DOHH2 (cell line): ENCODE results near the gene TNS2.

Experiments used
- H3F3A ChIP-seq: fragments of 200-600 bp; sonication (generic), shearing (Covaris generic); 2 replicates; pipeline ENCODE4 v1.6.0; 2016; ENCODE audit warnings: antibody characterized with exemption, mild to moderate bottlenecking; ENCODE audit not compliant: control insufficient read depth, insufficient read depth
- H3K27ac ChIP-seq: fragments of 200-600 bp; sonication (generic); 2 replicates; pipeline ENCODE4 v1.5.1; 2014; ENCODE audit warnings: low read depth, mild to moderate bottlenecking, low read length, moderate library complexity
- H3K27me3 ChIP-seq: fragments of 200-600 bp; sonication (generic); 2 replicates; pipeline ENCODE4 v1.6.1; 2014; ENCODE audit warnings: mild to moderate bottlenecking, low read length, mixed read lengths; ENCODE audit not compliant: control insufficient read depth
- H3K36me3 ChIP-seq: fragments of 200-600 bp; sonication (generic); 2 replicates; pipeline ENCODE4 v1.6.1; 2014; ENCODE audit warnings: mild to moderate bottlenecking, low read length, moderate library complexity, mixed read lengths; ENCODE audit not compliant: control insufficient read depth
- H3K4me1 ChIP-seq: fragments of 200-600 bp; sonication (generic); 2 replicates; pipeline ENCODE4 v1.6.1; 2014; ENCODE audit warnings: mild to moderate bottlenecking, low read length, mixed read lengths; ENCODE audit not compliant: control insufficient read depth
- H3K4me2 ChIP-seq: fragments of 200-600 bp; sonication (generic); 2 replicates; pipeline ENCODE4 v1.6.0; 2014; ENCODE audit warnings: mild to moderate bottlenecking, low read length, moderate library complexity
- H3K4me3 ChIP-seq: fragments of 200-600 bp; sonication (generic); 2 replicates; pipeline ENCODE4 v1.5.1; 2014; ENCODE audit warnings: mild to moderate bottlenecking, low read length, mixed read lengths
- H3K79me2 ChIP-seq: fragments of 200-600 bp; sonication (generic); 2 replicates; pipeline ENCODE4 v1.6.1; 2014; ENCODE audit warnings: mild to moderate bottlenecking, low read length, mixed read lengths; ENCODE audit not compliant: control insufficient read depth
- H3K9me2 ChIP-seq: fragments of 200-600 bp; sonication (generic); replicated peaks from 2 replicates; pipeline ENCODE4 v1.6.1; 2014; ENCODE audit warnings: mild to moderate bottlenecking, low read length, mixed read lengths; ENCODE audit not compliant: control insufficient read depth
- H3K9me3 ChIP-seq: fragments of 200-600 bp; sonication (generic); 2 replicates; pipeline ENCODE4 v1.6.1; 2014; ENCODE audit warnings: antibody characterized with exemption, low read length, mixed read lengths; ENCODE audit not compliant: control insufficient read depth, insufficient read depth
- H4K20me1 ChIP-seq: fragments of 200-600 bp; sonication (generic); 2 replicates; pipeline ENCODE4 v1.6.0; 2014; ENCODE audit warnings: low read depth, mild to moderate bottlenecking, antibody characterized with exemption, low read length, moderate library complexity; ENCODE audit not compliant: control insufficient read depth, insufficient read depth
- CTCF ChIP-seq: fragments of 200-600 bp; sonication (generic); IDR thresholded peaks from one replicate; pipeline ENCODE4 v1.5.1; 2014; ENCODE audit warnings: antibody characterized with exemption, mild to moderate bottlenecking, low read depth, low read length; ENCODE audit not compliant: poor library complexity, severe bottlenecking
- EZH2phosphoT487 ChIP-seq: fragments of 200-600 bp; sonication (generic); IDR thresholded peaks from 2 replicates; pipeline ENCODE4 v1.6.1; 2017; ENCODE audit warnings: borderline replicate concordance, mild to moderate bottlenecking, antibody characterized with exemption, low read length, moderate library complexity, mixed read lengths

Gene TNS2

GRCh38 chr12:53090105-53090504 lies 40.2 kb downstream of the TNS2 start:
- no peak for TF ChIP-seq CTCF
- TF ChIP-seq EZH2phosphoT487: no peak
- Histone ChIP-seq H3K4me3 (no peak overlapping the region), H3K4me2 (no peak overlapping the region), H3K36me3 (no peaks in the 10 kb centered on the region), H3K79me2 (no peaks in the 10 kb centered on the region), H3K4me1 (no peaks in the 10 kb centered on the region), H3K9me3 (no peaks in the 10 kb centered on the region), H3K27ac (no peak overlapping the region), H3F3A (no peaks in the 10 kb centered on the region), H3K27me3 (peaks cover 35% of the 10 kb centered on the region), H4K20me1 (no peaks in the 10 kb centered on the region), H3K9me2 (no peaks in the 10 kb centered on the region)

GRCh38 chr12:53090554-53090953 lies 40.7 kb downstream of the TNS2 start:
- Histone ChIP-seq H4K20me1 (no peaks in the 10 kb centered on the region), H3K27me3 (peaks cover 34% of the 10 kb centered on the region), H3K9me2 (no peaks in the 10 kb centered on the region), H3K79me2 (no peaks in the 10 kb centered on the region), H3F3A (no peaks in the 10 kb centered on the region), H3K4me2 (no peak overlapping the region), H3K4me1 (no peaks in the 10 kb centered on the region), H3K9me3 (no peaks in the 10 kb centered on the region), H3K27ac (no peak overlapping the region), H3K36me3 (no peaks in the 10 kb centered on the region), H3K4me3 (no peak overlapping the region)
- TF ChIP-seq CTCF (no peak), EZH2phosphoT487 (no peak)

GRCh38 chr12:53091756-53092155 lies 41.9 kb downstream of the TNS2 start:
- Histone ChIP-seq H3K27ac (no peak overlapping the region), H3K4me1 (peaks cover under 1% of the 10 kb centered on the region), H3K79me2 (no peaks in the 10 kb centered on the region), H4K20me1 (no peaks in the 10 kb centered on the region), H3K27me3 (peaks cover 37% of the 10 kb centered on the region), H3K9me3 (no peaks in the 10 kb centered on the region), H3K4me3 (no peak overlapping the region), H3F3A (no peaks in the 10 kb centered on the region), H3K9me2 (no peaks in the 10 kb centered on the region), H3K36me3 (no peaks in the 10 kb centered on the region), H3K4me2 (no peak overlapping the region)
- no peak for TF ChIP-seq EZH2phosphoT487
- TF ChIP-seq CTCF: no peak
